ENCODE results near the gene ALDH3B2.
"Not testable (repeated sequence)": the region's sequence is repeated elsewhere in the genome, so short reads cannot be mapped to it uniquely, and the experiment has no call there.

Gene ALDH3B2

DNA sequence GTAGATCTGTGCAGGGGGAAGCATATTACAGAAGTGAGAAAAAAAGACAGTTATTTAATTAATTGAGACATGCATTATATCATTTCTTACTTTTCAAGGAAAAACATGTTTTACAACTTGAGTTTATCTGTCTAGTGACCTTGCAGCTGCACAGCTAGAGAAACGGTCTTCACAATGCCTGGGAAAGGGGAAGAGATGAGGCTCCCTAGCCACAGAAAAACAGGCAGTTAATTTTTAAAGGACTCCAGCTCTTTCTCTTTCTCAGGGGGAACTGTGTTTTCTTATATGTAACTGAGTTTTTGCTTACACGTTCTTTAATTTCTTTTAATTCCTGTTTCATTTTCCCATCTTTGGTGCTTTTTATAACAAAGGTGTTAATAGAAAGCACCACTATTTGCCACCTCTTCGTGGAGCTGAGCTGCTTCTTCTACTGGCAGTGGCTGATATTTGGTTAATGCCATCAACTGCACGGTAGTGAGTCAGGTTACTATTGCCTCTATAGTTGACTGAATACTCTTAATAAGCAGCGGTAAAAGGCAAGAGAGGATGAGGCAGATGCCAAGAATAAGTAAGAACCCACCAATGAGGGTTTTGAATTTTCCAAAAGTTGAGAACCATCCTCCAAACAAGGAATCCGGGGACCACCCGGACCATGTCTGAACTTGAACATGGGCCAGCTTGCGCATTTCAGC is 11.4 kb upstream of the ALDH3B2 start:
- DNase-seq (ENCODE audit: low spot score): not testable (repeated sequence)

DNA sequence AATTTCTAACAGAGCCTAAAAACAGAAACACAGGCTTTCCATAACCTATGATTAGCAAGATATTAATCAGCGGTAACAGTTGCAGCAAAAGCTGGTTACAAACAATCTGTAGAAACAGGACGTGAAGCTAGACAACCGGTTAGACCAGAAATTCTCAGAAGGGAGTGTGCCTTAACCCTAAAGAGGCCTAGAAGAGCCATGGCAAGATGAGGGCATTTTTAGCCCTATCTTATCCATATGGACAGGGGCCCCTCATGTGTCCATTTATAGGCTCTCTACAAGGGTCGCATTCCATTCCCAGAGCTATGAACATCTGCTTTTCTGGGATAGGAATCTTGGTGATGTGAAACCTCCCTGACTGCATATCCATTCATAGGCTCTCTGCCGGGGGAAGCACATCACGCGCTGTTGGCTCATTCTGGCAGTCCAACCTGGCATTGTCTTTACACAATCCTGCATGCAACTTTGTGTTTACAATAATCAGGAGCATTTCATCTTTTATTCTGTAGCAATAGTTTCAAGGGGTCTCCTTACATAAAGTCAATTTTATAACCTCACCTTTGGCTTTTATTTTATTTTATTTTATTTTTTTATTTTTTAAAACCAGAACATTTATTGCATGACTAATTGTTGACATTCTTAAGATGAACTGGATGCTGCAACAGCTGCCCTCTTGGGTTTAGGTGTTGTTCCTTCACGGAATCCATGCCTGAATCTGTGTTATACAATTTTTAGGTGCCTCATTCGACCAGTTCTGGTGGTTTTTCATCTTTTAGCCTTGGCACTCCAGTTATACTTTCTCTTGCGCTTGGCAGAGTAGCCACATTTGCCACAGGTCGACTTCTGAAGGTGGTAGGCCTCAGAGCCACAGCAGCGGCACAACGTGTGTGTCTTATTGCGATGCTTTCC is 8.0 kb upstream of the ALDH3B2 start:
- DNase-seq (ENCODE audit: low spot score): not testable (repeated sequence)

DNA sequence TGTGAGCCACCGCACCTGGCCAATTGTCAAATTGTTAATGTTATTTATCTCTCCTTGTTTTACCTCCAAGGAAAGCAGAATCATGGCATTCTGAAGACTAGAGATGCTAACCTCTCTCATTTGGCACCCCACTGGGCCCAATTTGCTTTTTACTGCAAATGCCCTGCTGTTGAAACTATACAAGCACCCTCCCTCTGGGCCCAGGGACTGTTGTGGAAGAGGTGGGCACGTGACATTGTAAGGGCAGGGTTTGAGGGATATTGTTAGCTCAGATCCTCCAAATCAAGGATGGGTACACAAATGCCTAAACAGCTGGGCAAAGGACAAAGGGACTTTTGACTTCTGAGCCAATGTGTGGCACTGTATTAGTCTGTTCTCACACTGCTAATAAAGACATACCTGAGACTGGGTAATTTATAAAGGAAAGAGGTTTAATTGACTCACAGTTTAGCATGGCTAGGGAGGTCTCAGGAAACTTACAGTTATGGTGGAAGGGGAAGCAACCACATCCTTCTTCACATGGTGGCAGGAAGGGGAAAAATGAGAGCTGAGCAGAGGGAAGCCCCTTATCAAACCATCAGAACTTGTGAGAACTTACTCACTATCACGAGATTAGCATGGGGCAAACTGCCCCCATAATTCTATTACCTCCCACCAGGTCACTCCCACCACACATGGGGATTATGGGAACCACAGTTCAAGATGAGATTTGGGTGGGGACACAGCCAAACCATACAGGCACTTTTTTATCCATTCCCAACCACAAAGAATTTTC is 6.5 kb upstream of the ALDH3B2 start:
- no peak for DNase-seq (ENCODE audit: low spot score)

DNA sequence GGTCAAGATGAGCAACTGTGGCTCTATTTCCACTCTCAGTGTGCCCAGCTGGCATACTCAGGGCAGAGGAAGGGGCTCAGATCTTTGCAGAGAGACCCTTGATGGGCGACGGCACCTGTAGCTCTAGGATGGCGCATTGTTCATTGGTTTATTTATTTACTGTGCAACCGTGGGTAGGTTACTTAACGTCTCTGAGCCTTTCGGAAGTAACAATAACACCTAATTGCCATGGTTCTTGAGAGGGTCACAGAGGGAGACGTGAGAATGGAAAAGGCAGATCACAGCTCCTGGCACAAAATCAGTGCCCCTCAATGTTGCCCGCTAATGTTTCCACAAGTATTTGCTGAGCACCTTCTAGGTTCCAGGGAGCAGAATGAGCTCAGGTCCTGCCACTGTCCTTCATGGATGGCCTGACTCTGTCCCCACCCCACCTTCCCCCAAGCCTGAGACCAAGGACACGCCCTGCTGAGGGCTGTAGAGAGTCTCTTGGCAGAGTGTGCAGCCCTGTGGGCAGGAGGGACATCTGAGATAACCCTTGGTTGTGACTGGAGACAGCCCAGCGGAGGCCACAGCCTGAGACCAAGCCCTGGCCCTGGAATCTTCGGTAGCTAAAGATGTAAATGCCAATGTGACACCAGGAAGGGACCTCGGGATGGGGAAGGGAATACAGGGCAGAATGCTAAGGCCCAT is 780 bp upstream of the ALDH3B2 start:
- DNase-seq (ENCODE audit: low spot score): no peak

DNA sequence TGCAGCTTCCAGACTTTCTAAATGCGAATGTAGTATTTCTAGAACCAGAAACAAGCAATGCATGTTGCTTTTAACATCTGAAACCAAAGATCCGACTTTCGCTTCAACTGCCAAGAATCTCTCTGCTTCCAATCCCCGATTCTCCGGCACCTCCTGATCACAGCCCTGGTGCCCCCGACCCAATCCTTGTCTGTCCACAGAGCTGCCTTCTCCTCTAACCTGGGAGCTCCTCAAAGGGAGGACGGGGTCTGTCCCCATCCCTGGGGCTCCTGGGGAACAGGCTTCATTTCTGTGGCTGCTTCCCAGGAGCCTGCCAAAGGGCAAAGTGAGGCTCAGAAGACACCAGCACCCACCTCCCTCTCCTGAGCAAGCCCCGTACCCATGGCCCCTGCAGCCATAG is 521 bp downstream of the ALDH3B2 start:
- no peak for DNase-seq (ENCODE audit: low spot score)

DNA sequence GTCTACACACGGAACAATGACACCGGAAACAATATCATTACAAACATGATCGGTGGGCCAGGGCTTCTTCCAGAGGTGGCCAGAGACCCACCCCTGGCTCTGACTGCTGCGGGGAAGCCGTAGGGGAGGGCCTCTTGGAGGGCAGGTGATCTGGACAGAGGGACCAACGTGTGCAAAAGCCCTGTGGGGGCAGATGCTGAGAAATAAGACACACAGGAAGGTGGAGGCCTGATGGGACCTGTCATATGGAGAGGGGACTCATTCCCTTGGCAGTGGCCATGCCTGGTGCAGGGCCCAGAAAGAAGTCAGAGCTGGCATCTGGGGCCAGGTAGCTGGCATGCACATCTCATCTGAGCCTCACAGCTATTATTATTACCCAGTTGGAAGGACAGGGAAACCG is 1.1 kb downstream of the ALDH3B2 start:
- no peak for DNase-seq (ENCODE audit: low spot score)

DNA sequence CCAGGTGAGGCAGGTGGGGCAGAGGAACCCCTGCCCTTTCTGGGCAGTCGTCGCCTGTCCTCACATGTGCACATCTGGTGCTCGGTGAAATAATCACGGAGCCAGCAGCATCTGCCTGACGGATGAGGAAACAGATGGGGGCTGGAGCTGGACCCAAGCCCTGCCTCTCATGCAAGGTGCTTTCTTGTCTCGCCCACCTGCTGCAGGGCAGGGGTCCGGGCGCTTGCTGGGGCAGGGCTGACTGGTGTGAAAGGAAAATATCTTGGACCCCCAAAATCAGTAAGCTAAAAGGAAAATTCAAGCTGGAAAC is 3.3 kb downstream of the ALDH3B2 start:
- no peak for DNase-seq (ENCODE audit: low spot score)

DNA sequence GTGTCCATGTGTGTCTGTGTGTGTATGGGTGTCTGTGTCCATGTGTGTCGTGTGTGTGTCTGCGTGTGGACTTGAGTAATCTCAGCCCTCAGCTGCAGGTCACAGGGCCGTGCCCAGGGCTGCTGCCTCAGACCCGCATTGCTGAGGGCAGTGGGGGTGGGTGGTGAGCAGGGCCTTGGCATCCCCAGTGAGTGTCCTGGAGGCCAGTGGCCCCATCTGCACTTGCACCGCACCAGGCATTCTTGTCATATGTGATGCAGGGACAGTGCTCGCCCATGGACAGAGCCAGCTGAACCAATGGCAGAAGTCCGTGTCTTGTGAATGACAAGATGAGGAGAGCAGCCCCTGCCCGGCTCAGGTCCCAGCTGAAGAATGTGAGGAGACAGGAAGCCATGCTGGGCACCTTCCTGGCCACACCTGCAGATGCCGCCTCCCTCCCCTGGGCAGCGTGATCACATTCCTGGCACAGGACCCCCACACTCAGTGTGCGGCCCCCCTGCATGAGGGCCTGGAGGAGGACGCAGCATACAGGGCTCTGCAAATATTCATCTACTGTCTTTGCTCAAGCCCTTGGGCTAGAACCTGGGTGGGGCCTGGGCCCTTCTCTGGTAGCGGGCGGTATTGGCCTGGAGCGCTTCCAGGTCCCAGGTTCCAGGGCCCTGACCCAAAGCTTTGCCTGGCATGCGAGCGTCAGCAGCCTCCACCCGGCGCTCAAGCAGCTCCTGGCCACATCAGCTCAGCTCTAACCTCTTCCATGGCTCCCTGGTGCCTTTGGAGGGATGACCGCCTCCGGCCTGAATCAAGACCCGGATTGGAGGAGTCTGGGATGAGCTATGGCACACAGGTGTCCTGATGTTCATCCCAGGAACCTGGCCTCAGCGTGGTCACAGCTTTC is 3.9 kb downstream of the ALDH3B2 start:
- no peak for DNase-seq (ENCODE audit: low spot score)

DNA sequence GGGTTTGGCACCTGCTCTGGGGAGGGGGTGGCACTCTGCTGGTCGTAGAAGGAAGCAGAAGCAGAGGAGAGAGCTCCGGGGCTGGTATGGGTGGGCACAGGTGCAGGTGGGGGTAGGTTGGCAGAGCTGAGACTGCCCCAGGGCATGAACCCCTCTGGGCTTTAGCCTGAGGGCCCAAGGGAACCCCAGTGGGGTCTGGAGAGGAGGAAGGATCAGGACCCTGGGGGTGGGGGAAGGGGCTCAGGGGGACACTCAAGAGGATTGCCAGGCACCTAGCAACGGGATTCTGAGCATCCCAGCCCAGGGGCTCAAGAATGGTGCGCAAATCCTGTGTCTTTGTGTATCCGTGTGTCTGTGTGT is 6.3 kb downstream of the ALDH3B2 start:
- DNase-seq (ENCODE audit: low spot score): no peak

DNA sequence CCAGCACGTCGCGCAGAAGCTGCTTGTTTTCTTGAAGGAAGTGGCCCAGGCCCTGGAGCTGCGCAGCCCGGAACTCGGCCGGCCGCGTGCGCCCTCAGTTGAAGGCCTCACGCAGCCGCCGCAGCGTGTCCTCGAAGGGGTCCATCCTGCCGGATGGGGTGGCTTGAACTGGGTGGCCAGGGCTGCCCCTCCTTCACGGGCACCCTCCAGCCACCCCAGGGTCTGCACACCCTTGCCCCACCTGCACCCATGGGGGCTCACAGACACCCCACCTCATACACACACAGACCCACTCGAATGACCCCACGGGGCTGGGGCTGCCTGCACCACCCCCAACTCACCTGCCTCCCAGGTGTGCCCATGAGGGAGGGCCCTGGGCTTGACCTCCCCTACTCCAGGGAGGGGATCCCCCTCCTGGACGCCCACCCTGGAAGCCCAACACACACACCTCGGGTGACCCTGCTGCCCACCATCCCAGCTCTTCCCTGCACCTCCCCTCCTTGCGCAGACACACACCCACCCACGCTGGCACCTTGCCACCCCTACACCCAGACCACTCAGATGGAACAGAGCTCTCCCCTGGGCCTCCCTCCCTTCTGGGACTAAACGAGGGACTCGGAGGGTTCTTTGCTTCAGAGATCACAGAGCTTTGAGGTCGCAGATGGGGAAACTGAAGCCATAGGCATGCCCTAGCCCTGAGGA is 6.8 kb downstream of the ALDH3B2 start:
- DNase-seq (ENCODE audit: low spot score): no peak

DNA sequence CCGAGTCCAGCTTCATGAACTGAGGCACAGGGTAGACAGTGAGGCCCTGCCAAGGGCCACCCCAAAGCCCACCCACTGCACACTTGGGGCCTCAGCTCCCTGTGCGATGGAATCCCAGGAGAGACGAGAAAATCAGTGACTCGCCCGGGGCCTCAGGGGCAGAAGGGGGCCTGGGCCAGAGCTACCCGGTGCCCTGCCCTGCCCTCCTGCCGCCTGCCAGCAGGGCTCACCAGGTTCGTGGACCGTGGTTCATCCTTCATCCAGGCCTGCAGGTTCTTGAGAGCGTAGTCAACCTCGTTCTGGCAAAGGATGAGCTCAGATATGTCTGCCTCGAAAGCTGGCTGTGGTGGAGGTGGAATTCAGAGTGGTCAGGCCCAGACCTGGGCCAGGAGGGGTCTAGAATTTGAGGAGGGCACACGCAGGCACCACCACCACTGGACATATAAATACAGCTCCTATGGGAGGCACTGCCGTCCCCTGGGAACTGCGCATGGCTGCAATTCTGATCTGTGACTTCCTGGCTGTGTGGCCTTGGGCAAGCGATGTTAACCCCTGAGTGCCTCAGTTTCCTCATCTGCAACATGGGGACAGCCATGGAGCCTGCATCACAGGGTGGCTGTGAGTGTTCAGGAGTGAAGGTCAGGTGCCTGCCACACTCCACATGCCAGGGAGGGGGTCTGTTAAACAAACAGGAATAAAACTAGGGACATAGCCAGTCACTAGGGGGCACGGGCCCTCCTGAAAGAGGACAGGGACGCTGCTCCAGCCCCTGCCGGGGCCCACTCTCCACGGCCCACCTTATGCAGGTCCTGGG is 7.5 kb downstream of the ALDH3B2 start:
- DNase-seq (ENCODE audit: low spot score): no peak

DNA sequence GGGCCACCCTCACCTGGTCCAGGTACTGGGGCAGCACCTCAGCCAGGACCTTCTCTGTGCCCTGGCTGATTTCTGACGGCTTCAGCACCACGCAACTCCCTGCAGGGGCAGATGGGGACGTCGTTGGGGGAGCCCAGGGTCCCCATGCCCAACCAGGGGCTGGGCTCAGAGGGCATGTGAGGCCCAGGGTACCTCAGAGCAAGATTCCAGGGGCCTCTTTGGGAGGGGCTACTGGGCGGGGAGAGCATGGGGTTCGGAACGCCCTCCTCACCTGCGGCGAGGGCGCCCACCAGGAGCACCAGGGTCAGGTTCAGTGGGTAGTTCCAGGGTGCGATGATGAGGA is 8.1 kb downstream of the ALDH3B2 start:
- no peak for DNase-seq (ENCODE audit: low spot score)

DNA sequence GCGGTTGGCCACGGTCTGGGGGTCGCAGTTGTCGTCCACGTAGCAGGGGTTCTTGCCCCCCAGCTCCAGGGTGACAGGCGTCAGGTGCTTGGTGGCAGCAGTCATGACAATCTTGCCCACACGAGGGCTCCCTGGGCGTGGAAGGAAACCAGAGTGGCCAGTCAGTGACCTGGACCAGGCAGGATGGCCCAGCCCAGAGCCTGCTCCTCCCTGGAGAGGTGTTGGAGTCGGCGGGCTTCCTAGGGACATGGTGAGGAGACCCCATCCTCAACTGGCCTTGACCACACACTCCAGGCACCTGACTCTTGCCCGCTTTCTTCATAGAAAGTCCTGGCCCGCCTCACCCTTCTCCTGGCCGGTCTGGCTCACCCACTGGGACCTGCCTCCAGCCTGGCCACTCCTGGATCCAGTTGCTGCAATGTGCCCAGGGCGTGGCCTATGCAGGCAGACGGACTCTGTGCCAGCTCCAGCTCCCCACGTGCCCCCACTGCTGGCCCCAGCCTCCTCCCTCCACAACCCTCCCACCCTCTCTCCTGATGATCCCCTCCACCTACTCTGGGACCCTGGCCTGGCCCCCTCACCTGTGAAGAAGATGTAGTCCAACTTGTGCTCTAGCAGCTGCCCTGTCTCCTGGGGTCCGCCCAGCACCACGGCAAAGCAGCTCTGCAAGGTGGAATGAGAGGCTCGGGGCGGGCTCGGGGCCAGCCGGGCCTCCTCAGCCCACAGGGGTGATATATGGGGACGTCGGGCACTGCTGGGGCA is 8.7 kb downstream of the ALDH3B2 start:
- DNase-seq (ENCODE audit: low spot score): no peak

DNA sequence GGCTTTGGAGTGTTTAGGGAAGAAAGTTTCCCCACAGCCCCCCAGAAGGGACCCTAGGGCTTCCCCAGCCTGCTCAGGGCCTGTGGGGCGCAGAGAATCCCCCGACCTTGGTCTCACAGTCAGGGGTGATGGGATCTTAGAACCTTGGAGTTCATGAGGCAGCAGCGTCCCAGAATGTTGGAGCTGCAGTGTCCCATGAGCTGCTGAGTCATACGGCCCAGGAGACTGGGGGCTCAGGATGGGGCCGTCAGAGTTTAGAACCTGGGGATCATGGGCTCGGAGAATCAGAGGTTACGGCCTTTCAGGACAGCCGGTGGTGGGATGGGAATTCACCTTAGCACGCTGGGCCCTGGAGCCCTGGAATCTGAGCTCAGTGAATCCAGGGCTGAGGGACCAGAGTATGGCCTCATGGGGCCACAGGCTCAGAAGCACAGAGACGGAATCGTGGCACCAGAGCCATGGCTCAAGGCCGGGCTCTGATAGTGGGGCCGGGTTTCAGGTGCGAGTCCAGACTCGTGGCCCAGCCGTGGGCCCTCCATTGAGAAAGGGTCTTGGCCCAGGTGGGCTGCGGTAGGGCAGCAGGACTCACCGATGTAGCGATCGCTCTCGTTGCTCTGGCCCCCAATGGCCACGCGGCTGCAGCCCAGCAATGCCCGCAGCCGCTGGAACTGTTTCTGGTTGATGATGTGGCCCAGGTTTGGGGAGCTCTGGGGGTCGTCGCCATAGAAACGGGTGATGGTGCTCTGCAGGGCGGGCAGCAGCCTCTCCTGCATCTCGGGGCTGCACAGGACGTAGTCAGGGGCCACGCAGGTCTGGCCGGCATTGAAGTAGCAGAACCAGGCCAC is 9.5 kb downstream of the ALDH3B2 start:
- no peak for DNase-seq (ENCODE audit: low spot score)

DNA sequence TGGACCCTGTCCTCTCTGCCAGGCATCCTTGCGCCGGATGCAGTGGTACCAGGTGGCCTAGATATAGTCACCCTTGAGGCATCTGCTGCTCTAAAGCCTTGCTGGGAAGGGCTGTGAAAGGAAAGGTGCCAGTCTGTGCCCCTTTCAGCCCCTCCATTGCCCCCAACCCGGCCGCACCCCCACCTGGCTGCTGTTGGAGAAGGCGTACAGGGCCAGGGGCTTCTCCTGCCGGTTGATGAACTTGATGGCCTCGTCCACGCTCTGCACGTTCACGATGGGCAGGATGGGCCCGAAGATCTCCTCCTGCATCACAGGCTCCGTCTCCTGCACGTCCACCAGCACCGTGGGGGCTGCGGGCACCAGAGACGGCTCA is 10.2 kb downstream of the ALDH3B2 start:
- no peak for DNase-seq (ENCODE audit: low spot score)

DNA sequence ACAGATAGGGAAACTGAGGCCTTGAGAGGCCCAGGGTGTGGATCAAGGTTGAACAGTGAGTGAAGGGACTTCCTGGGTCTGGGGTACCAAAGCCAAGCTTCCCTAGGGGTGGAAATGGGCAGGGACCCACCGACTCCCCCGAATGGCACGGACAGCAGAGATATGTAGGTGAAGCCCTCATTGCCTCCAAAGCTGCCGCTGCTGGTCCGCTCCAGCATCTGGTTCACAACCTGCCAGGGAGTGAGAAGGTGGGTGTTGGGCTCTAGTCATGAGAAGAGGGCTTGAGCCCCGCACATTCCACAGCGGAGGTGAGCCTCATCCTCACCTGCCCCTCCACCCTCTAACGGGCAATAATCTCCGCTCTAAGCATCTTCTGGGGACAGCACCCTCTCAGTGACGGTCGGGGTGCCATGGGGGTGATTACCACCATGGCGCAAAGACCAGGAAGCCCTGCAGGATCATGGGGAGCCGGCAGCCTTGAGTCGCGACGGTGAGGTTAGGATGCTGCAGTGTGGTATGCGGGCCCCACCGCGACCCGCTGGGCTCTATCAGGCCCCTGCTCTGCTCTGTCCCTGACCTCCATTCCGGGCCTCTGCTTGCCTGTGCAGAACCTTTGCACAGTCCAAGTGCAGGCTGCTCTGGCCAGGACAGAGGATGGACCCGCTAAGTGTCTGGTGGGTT is 10.8 kb downstream of the ALDH3B2 start:
- DNase-seq (ENCODE audit: low spot score): no peak

DNA sequence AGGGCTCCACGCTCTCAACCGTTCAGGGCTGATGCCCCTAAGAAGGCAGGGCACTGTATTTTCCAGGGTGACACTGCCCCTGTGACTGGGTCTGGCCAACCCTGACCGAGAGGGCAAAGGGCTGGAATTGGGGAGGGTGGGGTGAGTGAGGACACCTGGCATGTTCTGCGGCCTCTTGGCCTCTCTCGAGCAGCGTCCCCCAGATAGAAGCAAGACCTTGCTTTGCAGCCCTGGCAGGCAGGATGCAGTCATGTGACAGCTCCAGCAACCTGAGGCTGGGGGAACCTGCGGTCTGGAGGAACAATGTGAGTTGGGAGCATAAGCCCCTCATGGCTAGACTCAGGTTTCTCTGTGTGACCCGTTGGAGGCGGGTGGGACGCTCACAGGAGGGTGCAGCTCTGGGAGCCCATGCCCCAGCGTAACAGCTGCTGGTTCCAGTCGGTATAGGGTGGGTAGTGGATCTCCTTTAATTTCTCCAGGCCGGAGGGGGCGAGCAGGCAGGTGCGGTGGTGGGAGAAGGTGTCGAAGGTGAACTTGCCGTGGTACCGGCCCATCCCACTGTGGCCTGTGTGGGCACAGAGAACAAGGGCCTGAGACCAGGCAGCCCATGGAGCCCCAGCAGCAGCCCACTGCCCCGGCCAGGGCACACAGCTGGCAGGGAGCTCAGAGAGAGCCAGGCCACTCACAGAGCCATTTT is 11.4 kb downstream of the ALDH3B2 start:
- no peak for DNase-seq (ENCODE audit: low spot score)
